NCI-H2107 (cell line): ENCODE measurements around the gene DCANP1.

Experiments
- DNase-seq: peaks from one replicate; lab custom pipeline; 2025; lab: John Stamatoyannopoulos, UW

Gene DCANP1

GRCh38 chr5:135441350-135441831 lies 5.8 kb downstream of the DCANP1 start:
- DNase-seq: no peak

- DNase-seq: no peak
Measured at GRCh38 chr5:135440916-135441315, 6.2 kb downstream of the DCANP1 start.

GRCh38 chr5:135439231-135440205 lies 7.6 kb downstream of the DCANP1 start:
- DNase-seq: no peak

DNA sequence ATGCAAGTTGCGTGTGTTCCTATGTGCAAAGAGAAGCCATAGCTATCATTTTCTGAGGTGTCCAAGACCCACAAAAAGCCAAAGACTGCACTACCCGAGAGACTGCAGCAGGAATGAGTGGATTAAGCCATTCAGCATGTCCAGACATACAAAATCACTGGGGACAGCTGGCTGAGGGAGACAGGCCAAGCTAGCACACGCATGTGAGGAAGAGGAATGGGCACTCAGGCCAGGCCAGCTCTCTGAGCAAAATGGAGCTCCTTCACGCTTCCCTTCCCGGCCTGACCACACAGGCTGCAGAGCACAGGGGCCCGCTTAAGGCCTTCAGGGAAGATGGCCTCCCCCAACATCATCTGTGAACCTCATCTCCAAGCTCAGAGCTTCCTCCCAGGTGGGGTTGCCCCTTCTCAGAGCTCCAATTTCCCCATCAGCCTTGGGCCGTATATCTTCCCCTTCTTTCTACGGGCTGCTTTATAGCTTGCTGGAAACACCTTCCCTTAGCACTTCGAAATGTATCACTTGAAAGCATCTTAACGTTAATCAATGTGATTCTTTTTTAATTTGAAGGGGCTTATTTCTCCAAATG lies 8.4 kb downstream of the DCANP1 start:
- DNase-seq: no peak

DNA sequence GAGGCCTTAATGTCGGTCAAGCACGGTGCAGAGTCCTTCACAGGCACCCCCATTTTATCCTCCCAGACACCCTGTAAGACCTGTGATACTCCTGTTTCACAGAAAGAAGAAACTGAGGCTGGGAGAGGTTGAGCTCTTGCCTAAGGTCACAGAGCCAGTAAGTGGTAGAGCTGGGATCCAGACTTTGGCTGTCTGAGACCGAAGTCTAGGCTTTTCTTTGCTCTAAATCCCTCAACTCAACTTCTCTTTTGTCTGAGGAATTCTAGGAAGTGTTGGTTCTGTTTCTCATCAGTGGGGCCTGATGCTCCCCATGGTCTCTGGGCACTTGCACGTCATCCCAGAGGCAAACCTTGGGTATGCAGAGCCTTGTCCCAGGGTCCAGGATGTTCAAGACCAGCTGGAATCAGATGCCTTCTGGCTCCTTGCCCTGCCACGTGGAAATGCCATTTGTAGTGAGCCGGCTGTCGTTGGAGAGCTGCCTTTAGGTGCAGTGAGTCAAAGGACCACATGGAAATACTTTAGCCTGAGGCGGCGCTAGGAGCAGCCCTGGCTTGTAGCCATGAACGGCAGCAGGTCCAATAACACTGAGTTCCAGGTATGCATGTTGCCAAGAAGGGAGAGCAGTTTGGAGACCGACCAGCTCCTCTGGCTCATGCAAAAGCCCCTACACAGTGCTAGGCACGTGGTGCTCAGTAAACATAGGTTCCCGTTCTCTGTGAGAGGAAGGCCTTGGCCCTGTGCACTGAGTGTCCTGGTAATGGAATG lies 9.2 kb downstream of the DCANP1 start:
- no peak for DNase-seq

DNA sequence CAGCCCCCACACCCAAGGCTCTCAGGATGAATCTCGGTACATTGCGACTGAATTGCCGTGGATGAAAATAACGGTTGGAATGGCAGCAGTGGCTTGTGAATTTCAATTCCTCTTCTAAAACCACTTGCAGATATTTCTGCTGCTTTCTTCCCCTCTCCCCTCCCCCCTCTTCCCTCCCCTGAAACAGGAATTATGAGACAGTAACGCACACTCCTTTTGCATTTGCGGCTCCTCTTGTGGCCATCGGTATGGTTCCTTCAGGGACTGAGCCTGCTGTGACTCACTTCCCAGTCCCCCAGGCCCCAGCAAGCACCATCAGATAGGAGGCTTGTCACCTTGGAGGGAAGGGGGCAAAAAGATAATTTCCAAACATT lies 9.7 kb downstream of the DCANP1 start:
- DNase-seq: no peak

- no peak for DNase-seq
Measured at GRCh38 chr5:135436951-135437418, 10.2 kb downstream of the DCANP1 start.

- DNase-seq: no peak
Measured at GRCh38 chr5:135435467-135436330, 11.4 kb downstream of the DCANP1 start.

DNA sequence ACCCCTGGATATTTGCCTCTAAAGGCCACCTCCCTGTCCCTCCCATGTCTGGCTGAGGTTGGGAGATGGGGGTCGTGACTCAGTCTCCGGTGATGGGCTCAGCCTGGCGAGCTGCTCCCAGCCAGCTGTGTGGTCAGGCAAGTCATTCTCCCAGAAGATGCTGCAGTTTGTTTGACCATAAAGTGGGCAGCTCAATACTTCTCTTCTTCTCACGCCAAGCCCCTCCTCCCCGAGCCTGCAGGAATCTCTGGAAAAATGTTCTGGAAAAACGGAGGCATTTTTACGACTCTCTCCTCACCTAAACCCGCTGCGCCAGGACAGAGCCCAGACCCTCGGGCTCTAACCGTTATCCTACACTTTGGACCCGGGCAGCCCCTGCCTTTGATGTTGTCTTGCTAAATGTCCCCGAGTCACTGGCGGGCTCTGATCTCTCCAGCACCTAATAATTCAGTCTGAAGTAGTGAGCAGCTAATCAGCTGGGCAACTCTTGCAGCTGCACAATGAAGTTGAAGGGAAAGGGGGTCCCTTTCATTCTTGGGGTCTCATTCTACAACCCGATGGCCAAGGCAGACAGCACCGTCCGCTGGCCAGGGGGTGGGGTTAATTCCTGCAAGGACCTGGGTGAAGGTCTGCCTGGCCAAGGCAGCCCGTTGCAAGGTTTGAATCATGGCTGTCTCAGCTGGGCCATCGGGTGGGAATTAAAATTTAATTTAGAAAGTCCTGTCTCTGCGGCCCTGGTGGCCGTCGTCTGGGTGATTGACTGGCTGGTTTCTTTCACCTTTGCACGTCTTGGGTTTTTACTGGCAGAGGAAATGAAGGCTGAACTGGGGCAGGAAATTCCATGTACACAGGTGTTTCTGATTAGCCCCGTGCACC lies 12.3 kb downstream of the DCANP1 start:
- no peak for DNase-seq

GRCh38 chr5:135433681-135434426 lies 13.3 kb downstream of the DCANP1 start:
- no peak for DNase-seq

DNA sequence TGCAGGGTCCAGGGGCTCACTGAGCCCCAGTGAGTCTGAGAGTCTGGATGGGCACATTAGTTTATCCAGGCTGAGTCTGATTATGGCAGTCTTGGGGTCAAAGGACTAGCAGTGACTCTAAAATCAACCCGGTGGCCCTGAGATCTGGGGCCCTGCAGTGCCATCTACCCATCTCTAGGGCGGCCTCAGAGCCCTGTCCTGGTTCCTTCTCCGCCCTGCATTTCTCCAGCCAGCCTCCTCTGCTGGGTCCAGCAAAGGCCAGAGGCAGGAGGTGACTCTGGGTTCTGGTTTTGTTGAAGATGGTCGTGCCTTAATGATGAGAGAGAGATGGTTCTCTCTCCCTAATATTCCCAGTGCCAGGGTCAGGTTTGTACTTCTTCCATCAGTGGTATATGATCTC lies 15.0 kb downstream of the DCANP1 start:
- DNase-seq: no peak

DNA sequence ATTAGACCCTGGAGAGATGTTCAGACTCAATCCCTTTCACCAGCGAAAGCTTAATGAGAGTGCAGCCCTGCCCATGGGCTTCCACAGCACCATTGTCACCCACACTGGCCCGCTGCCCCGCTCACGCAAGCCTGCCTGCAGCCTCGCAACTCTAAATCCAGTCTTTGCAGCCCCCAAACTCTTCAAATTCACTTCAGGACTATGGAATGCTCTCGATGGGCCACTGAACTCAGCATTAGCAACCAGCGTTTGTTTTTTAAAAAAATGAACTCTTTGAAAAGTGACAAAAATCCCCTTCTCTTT lies 17.1 kb downstream of the DCANP1 start:
- no peak for DNase-seq

- DNase-seq: peak; percentile 36
Measured at GRCh38 chr5:135429301-135430134, 17.6 kb downstream of the DCANP1 start.

GRCh38 chr5:135428586-135428985 lies 18.6 kb downstream of the DCANP1 start:
- DNase-seq: no peak

GRCh38 chr5:135426102-135427082 lies 20.8 kb downstream of the DCANP1 start:
- no peak for DNase-seq

DNA sequence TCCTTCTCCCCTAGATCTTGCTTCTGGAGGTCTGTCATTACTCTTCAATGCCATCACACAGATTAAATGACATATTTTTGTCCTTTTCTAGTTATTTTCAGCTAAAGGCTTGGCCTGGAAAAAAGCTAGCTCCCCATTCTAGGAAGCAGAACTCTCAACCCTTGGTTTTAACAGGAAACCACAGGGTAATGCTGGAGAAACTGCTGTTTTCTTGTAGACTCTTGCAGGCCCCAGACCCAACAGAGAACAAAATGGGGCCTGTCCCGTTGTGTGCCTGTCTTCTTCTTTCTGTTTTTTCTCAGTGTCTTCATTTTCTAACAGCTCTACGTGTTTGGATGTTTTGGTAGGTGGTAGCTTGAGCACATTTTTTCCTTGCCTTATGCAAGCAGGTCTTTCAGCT lies 21.5 kb downstream of the DCANP1 start:
- DNase-seq: no peak

DNA sequence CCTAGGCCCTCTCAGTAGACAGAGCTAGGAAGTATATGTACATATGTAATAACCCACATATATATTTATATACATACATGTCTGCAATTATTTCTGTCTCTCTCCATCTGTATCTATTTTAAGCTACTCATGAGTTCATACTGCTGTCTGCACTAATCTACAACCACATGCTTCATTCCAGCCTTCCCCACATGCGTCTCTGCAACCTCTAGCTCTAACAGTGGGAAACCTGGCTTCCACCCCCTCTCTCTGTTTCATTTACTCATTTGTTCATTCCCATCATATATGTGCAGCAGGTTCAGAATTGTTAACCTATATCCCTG lies 23.3 kb downstream of the DCANP1 start:
- DNase-seq: no peak
